IPS-18c (cell line): Measurements from ENCODE around the gene USH2A.

ENCODE experiments used
- H3K4me3 ChIP-seq: 2 replicates; pipeline ENCODE4 v1.7.0; 2013; ENCODE audit warnings: low read depth, mild to moderate bottlenecking, low read length, moderate library complexity; ENCODE audit not compliant: insufficient read depth
- H3K9me3 ChIP-seq: one replicate; pipeline ENCODE4 v1.6.1; 2013; ENCODE audit warnings: mild to moderate bottlenecking, low read length, moderate library complexity; ENCODE audit not compliant: control insufficient read depth, insufficient read depth

Gene USH2A

DNA sequence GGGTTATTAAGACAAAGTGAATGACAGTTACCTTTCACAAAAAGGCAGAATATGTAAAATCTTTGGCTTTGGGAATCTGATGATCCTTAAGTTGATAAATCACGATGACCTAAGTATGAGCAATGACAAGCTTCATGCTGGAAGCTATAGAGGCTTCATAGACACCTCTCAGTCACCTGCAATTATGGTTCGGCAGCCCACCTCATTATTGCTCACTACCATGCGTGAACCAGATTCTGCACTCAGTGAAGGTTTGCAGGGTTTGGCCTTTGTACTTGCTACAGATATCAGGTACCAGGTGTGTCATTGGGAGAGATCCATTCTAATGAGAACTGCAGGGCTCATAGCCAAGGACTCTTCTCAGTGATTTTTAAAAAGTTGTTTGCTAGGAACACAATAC is 692.6 kb downstream of the USH2A start:
- peaks cover 4% of the 10 kb centered on the region for H3K9me3 ChIP-seq
- no peak overlapping the region for H3K4me3 ChIP-seq

GRCh38 chr1:215728169-215728568 is 695.1 kb downstream of the USH2A start:
- Histone ChIP-seq H3K4me3 (no peak overlapping the region), H3K9me3 (no peaks in the 10 kb centered on the region)

GRCh38 chr1:215720126-215720525 is 703.1 kb downstream of the USH2A start:
- Histone ChIP-seq H3K9me3 (no peaks in the 10 kb centered on the region), H3K4me3 (no peak overlapping the region)

GRCh38 chr1:215719552-215719951 is 703.7 kb downstream of the USH2A start:
- no peak overlapping the region for H3K4me3 ChIP-seq
- H3K9me3 ChIP-seq = no peaks in the 10 kb centered on the region

DNA sequence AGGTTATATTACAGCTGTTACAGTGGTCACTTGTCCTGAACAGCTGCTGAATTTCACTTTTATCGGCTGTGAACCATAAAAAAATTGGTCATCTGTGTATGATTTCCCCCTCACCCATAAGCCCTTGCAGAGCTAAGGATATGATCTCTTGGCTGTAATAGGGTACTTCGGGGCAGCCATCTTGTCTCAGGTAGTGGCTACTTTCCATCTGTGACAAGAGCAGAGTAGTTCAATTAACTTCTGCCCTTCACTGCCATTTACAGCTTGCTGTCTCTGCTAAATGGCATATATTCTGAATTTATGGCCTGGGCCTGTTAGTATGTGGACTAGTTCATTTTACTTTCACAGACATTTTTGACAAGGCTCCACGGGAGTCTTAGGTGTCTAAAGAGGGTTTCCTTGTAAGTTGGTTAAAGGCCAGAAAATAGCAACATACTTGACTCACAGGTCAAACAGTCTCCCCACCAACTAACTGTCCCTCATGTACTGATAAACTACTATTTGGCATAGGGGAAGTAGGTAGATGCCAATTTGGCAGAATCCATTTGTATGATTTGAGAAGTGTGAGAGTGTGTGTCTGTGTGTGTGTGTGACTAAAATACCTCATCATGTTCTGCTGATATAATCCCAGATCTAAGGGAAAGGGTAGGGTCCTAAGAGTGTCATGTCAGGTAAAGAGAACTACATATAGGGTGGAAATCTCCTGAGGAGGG is 704.5 kb downstream of the USH2A start:
- Histone ChIP-seq H3K4me3 (no peak overlapping the region), H3K9me3 (no peaks in the 10 kb centered on the region)

DNA sequence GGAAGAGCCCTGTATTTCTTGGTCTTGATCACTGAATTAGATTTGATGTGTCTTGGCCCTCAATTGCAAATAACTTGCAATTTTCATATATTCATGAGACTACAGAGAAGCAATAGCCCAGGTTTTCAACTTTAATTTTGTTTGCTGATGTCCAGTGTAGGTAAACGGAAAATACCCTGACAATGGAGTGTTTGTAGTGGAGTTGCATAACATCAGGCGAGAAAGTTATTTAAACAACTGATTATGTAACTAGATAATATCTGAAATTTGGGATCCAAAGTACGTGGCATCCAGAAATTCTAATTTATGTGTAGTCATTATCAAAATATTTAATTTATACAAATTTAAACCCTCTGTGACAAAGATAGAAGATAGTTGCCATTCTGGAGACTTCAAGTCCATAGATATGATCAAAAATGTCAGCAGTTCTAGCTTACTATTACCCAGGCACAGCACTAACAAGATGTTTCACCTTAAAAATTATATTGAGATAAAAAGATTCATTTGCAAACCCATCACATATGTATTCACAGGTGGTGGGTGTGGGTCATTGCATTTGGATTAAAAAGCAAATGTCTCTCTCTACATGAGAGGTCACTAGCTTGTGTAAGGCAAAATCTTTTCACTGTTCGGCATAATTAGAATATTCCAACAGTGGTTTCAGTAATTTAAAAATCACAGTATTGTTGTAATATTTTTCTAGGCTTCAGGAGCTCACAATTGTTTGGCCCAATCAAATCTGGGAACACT is 705.4 kb downstream of the USH2A start:
- Histone ChIP-seq H3K4me3 (no peak overlapping the region), H3K9me3 (no peaks in the 10 kb centered on the region)

GRCh38 chr1:215710899-215711225 is 712.4 kb downstream of the USH2A start:
- H3K9me3 ChIP-seq = no peaks in the 10 kb centered on the region
- H3K4me3 ChIP-seq = no peak overlapping the region

- Histone ChIP-seq H3K4me3 (no peak overlapping the region), H3K9me3 (no peaks in the 10 kb centered on the region)
Measured at GRCh38 chr1:215710036-215710898, 713.0 kb downstream of the USH2A start.

DNA sequence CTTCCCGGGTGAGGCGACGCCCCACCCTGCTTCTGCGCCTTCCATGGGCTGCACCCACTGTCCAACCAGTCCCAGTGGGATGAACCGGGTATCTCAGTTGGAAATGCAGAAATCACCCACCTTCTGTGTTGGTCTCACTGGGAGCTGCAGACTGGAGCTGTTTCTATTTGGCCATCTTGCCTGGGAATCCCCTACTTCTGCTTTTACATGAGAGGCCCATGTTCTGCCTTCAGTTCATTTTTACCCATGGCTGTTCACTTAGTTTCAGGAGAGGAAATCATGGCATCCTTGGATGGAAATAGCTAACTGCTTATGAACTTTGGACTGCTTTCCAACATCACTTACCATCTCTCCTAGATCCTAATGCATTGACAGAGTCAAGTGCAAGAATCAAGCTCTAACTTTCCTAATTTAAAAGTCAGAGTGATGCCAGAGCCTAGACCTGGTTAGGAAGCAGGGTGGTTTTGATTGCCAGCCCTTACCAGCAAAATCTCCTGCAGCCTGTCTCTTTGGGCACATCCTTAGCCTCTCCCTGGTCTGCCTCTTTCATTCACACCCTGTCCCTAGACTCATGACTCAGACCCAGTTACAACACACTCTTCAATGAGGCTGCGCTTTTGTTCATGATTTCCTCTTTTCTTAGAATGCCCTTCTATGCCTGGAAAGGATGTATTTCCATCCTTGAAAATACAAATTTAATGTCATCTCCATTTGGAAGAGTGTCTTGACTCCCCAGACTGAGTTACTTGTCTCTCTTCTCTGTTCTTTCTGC is 719.0 kb downstream of the USH2A start:
- no peak overlapping the region for H3K4me3 ChIP-seq
- H3K9me3 ChIP-seq = no peaks in the 10 kb centered on the region

DNA sequence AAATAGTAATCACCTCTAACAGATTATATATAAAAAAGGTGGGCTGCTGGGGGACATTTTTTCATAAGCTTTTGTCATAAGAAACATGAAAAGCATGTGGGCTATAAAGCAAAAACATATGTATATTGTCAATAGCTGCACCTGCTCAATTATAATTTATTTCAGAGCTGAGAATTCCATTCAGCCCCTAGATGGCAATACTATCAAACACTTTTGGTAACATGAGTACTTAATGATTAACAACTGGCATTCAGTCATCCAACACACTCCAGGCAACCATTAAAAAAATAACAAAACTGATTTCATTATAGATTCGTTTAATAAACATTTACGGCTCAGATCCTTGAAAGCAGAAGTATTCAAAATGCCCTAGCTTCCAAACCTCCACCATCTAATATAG is 741.0 kb downstream of the USH2A start:
- no peak overlapping the region for H3K4me3 ChIP-seq
- peaks cover 2% of the 10 kb centered on the region for H3K9me3 ChIP-seq

DNA sequence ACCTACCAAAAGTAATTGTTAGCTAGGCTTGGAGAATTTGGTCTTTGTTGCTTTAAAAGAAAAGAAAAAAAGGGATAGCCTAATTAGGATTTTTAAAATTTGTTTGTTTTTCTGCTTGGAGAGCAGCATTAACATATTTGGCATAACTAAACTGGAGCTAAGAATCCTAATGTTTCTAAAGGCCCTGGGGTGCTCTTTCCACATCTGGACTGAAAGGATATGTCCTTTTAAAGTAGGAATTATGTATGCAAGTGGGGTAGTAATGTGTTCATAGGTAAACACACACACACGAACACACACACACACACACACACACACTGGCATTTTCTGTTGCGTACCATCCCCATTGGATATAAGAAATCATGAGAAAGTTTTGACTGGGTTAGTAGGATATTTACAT is 742.2 kb downstream of the USH2A start:
- H3K4me3 ChIP-seq = no peak overlapping the region
- peaks cover 2% of the 10 kb centered on the region for H3K9me3 ChIP-seq

GRCh38 chr1:215679231-215679630 is 744.0 kb downstream of the USH2A start:
- H3K9me3 ChIP-seq = peaks cover 2% of the 10 kb centered on the region
- H3K4me3 ChIP-seq = no peak overlapping the region

GRCh38 chr1:215677112-215677511 is 746.1 kb downstream of the USH2A start:
- H3K9me3 ChIP-seq = no peaks in the 10 kb centered on the region
- H3K4me3 ChIP-seq = no peak overlapping the region

DNA sequence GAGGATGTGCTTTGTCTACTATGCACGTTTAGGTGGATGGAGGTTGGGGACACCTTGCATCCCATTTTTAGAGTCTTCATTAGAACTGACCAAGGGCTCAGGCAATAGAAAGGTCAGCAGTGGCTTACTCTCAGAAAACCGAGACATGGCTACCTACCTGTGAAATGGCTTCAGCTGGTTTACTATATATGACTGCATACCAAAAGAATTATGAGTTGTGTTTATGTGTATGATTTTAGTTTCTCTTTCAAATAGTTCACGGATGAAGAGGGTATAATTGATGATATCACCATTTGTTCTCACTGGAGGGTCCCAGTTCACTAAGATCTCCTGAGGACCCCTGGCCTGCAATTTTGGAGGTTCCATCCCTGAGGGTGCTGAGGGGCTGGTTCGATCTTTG is 749.3 kb downstream of the USH2A start:
- H3K9me3 ChIP-seq = no peaks in the 10 kb centered on the region
- H3K4me3 ChIP-seq = no peak overlapping the region

GRCh38 chr1:215672482-215672881 is 750.8 kb downstream of the USH2A start:
- no peaks in the 10 kb centered on the region for H3K9me3 ChIP-seq
- no peak overlapping the region for H3K4me3 ChIP-seq

DNA sequence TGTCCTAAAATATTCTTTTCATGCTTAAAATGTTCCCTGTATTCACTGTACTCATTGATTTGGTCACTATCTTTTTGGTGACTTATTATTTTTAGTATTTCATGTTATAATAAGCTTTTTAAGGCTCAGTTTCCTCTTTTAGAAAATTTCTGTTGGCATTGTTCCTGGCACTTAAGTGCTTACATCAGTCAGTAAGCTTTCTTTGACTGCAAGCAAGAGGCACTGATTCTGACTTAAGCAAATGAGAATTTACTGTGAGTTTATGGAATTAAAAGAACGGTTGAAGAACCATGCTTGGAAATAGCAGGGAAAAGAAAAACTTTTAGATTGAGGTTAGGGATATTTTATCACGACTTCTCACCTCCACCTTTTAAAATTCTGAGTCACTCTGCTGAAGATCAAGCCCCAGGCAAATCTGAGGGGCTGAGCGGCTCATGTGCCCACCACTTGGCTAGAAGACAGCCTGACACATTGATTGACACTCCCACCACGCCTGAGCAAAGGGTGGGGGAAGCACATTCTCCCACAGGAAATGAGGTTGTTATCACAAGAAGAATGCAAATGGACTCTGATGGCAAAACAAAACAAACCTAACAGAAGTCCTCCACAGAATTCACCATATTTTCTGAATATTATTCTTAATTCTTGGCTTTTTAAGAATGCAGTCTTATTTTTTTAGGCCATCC is 753.3 kb downstream of the USH2A start:
- H3K9me3 ChIP-seq = no peaks in the 10 kb centered on the region
- H3K4me3 ChIP-seq = no peak overlapping the region

GRCh38 chr1:215667761-215668160 is 755.5 kb downstream of the USH2A start:
- Histone ChIP-seq H3K4me3 (no peak overlapping the region), H3K9me3 (no peaks in the 10 kb centered on the region)
